Uterus (tissue), 2 donors: Measurements from ENCODE around the gene NCS1.

ENCODE experiments used
- POLR2A ChIP-seq, 2 donors: fragments of 450-650 bp; IDR thresholded peaks; one replicate each; pipeline ENCODE4 v1.6.1; 2016; ENCODE audit warnings: antibody characterized with exemption in 2 of 2, mild to moderate bottlenecking in 1 of 2, moderate library complexity in 1 of 2
- TF ChIP-seq, protein P1 (sequence below), 4 experiments: fragments of 200-600 bp in 2 of 4; fragments of 450-650 bp in 2 of 4; sonication (generic) in 2 of 4; IDR thresholded peaks; one replicate each; pipeline ENCODE4 v1.5.1; 2016 to 2019; ENCODE audit warnings: antibody characterized with exemption in 4 of 4, mild to moderate bottlenecking in 2 of 4, moderate library complexity in 1 of 4

DNA sequence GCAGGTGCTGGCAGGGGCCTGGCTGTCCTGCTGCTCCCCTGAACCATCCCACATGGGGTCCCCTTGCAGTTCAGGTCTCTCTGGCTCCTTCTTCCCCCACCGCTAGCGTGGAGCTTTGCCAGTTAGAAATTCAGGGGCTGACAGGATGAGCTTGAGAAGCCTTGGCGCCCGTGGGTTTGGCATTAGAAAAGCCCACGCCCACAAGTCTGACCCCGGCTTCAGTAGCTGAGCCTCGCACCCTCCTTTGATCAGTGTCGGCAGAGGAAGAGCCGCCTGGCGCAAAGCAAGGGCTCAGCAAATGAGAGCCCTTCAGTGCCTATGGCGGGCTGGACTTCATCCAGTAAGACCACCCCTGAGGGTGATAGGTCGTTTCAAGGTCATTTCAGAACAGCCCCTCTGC, 30.1 kb upstream of the NCS1 start:
- TF ChIP-seq, protein P1, sequence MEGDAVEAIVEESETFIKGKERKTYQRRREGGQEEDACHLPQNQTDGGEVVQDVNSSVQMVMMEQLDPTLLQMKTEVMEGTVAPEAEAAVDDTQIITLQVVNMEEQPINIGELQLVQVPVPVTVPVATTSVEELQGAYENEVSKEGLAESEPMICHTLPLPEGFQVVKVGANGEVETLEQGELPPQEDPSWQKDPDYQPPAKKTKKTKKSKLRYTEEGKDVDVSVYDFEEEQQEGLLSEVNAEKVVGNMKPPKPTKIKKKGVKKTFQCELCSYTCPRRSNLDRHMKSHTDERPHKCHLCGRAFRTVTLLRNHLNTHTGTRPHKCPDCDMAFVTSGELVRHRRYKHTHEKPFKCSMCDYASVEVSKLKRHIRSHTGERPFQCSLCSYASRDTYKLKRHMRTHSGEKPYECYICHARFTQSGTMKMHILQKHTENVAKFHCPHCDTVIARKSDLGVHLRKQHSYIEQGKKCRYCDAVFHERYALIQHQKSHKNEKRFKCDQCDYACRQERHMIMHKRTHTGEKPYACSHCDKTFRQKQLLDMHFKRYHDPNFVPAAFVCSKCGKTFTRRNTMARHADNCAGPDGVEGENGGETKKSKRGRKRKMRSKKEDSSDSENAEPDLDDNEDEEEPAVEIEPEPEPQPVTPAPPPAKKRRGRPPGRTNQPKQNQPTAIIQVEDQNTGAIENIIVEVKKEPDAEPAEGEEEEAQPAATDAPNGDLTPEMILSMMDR (IDR thresholded peaks at IDR 0.05) = no peak
- no peak for TF ChIP-seq POLR2A (IDR thresholded peaks at IDR 0.05)
